Mucosa of rectum (tissue), 2 donors: ENCODE measurements around the gene CKLF.
"Not testable (repeated sequence)": the region's sequence is repeated elsewhere in the genome, so short reads cannot be mapped to it uniquely, and the experiment has no call there.

Experiments used
- H3K27ac ChIP-seq, 2 donors: one replicate each; pipeline ENCODE4 v1.7.0; 2013; ENCODE audit warnings: inconsistent platforms in 2 of 2, low read depth in 2 of 2, low read length in 2 of 2
- H3K27me3 ChIP-seq, 2 donors: one replicate each; pipeline ENCODE4 v1.7.0; 2013; ENCODE audit warnings: low read length in 2 of 2; ENCODE audit not compliant: control insufficient read depth in 2 of 2, insufficient read depth in 2 of 2
- H3K36me3 ChIP-seq, 2 donors: one replicate each; pipeline ENCODE4 v1.7.0; 2013; ENCODE audit warnings: low read length in 2 of 2; ENCODE audit not compliant: control insufficient read depth in 2 of 2, insufficient read depth in 2 of 2
- H3K4me1 ChIP-seq, 2 donors: one replicate each; pipeline ENCODE4 v1.7.0; 2013; ENCODE audit warnings: low read length in 2 of 2, mild to moderate bottlenecking in 1 of 2; ENCODE audit not compliant: control insufficient read depth in 2 of 2, insufficient read depth in 2 of 2
- H3K4me3 ChIP-seq, 2 donors: one replicate each; pipeline ENCODE4 v1.7.0; 2013; ENCODE audit warnings: low read length in 2 of 2
- H3K9ac ChIP-seq, 2 donors: one replicate each; pipeline ENCODE4 v1.7.0; 2013; ENCODE audit warnings: low read length in 2 of 2, low read depth in 1 of 2, mild to moderate bottlenecking in 1 of 2
- H3K9me3 ChIP-seq, 2 donors: one replicate each; pipeline ENCODE4 v1.7.0; 2013; ENCODE audit warnings: low read length in 2 of 2; ENCODE audit not compliant: control insufficient read depth in 2 of 2
- donor health status: healthy.
- donor health status: Normal muscosa, but diverticular disease.

The CKLF gene

GRCh38 chr16:66594739-66595138 lies 42.4 kb downstream of the CKLF start:
- Histone ChIP-seq H3K9ac (no peak overlapping the region), H3K27me3 (no peaks in the 10 kb centered on the region), H3K27ac (no peak overlapping the region), H3K4me3 (no peak overlapping the region), H3K36me3 (no peaks in the 10 kb centered on the region), H3K9me3 (no peaks in the 10 kb centered on the region), H3K4me1 (no peaks in the 10 kb centered on the region)

GRCh38 chr16:66596559-66596958 lies 44.2 kb downstream of the CKLF start:
- H3K36me3 ChIP-seq, H3K9me3 ChIP-seq, H3K9ac ChIP-seq, H3K4me1 ChIP-seq, H3K4me3 ChIP-seq, H3K27me3 ChIP-seq, H3K27ac ChIP-seq: not testable (repeated sequence)

GRCh38 chr16:66596986-66597848 lies 44.8 kb downstream of the CKLF start:
- Histone ChIP-seq H3K27me3 (no peaks in the 10 kb centered on the region), H3K36me3 (no peaks in the 10 kb centered on the region), H3K9me3 (no peaks in the 10 kb centered on the region), H3K27ac (no peak overlapping the region), H3K9ac (no peak overlapping the region), H3K4me1 (no peaks in the 10 kb centered on the region), H3K4me3 (no peak overlapping the region)

- Histone ChIP-seq H3K36me3 (no peaks in the 10 kb centered on the region), H3K9me3 (no peaks in the 10 kb centered on the region), H3K27ac (no peak overlapping the region), H3K4me1 (no peaks in the 10 kb centered on the region), H3K27me3 (no peaks in the 10 kb centered on the region), H3K9ac (no peak overlapping the region), H3K4me3 (no peak overlapping the region)
These were observed 45.7 kb downstream of the CKLF start for GRCh38 chr16:66598111-66598510.

- no peaks in the 10 kb centered on the region for H3K9me3 ChIP-seq
- peaks cover 3% of the 10 kb centered on the region in 2 donors for H3K27me3 ChIP-seq
- H3K9ac ChIP-seq, result no peak overlapping the region
- no peaks in the 10 kb centered on the region for H3K36me3 ChIP-seq
- no peak overlapping the region for H3K4me3 ChIP-seq
- peaks cover 3 to 6% of the 10 kb centered on the region in 2 donors for H3K4me1 ChIP-seq
- H3K27ac ChIP-seq, result no peak overlapping the region
These were observed 47.4 kb downstream of the CKLF start for GRCh38 chr16:66599726-66600125.

- Histone ChIP-seq H3K4me1 (peaks cover 3 to 6% of the 10 kb centered on the region in 2 donors), H3K4me3 (no peak overlapping the region), H3K9ac (no peak overlapping the region), H3K27ac (no peak overlapping the region), H3K36me3 (no peaks in the 10 kb centered on the region), H3K27me3 (peaks cover 3% of the 10 kb centered on the region in 2 donors), H3K9me3 (no peaks in the 10 kb centered on the region)
These were observed 48.1 kb downstream of the CKLF start for GRCh38 chr16:66600477-66600876.

- H3K9ac ChIP-seq, result no peak overlapping the region
- peaks cover 6 to 7% of the 10 kb centered on the region in 2 donors for H3K4me1 ChIP-seq
- peaks cover 3 to 6% of the 10 kb centered on the region in 2 donors for H3K27me3 ChIP-seq
- H3K4me3 ChIP-seq, result no peak overlapping the region
- H3K36me3 ChIP-seq, result no peaks in the 10 kb centered on the region
- H3K9me3 ChIP-seq, result no peaks in the 10 kb centered on the region
- H3K27ac ChIP-seq, result no peak overlapping the region
These were observed 49.1 kb downstream of the CKLF start for GRCh38 chr16:66601471-66601870.

- Histone ChIP-seq H3K4me3 (peak overlapping the region; percentile 71 to 75), H3K9ac (peak overlapping the region; percentile 43 to 72), H3K4me1 (peaks cover 6 to 8% of the 10 kb centered on the region in 2 donors), H3K27ac (peak overlapping the region; percentile 37 to 67), H3K36me3 (peaks cover 0 to 4% of the 10 kb centered on the region in 2 donors), H3K9me3 (no peaks in the 10 kb centered on the region), H3K27me3 (peaks cover 3 to 6% of the 10 kb centered on the region in 2 donors)
These were observed 51.4 kb downstream of the CKLF start for GRCh38 chr16:66603537-66604375.

GRCh38 chr16:66604376-66605176 lies 52.2 kb downstream of the CKLF start, which contains the start of gene CMTM3:
Gene CMTM3, plus strand, starts transcription at chr16:66604704. Its CDS starts 102 bp downstream, at chr16:66604806.
- H3K4me1 ChIP-seq, result peaks cover 6 to 11% of the 10 kb centered on the region in 2 donors
- peaks cover 4 to 10% of the 10 kb centered on the region in 2 donors for H3K36me3 ChIP-seq
- peak within 1 kb of the TSS; percentile 71 to 75 for H3K4me3 ChIP-seq

More at GRCh38 chr16:66604376-66605176, 52.2 kb downstream of the CKLF start, which contains the start of gene CMTM3:
- Histone ChIP-seq H3K27ac (peak within 1 kb of the TSS; percentile 47 to 67), H3K9me3 (no peaks in the 10 kb centered on the region), H3K27me3 (peaks cover 3 to 6% of the 10 kb centered on the region in 2 donors), H3K9ac (peak within 1 kb of the TSS; percentile 64 to 72)
